Right renal pelvis (tissue), 4 donors: ENCODE measurements around the gene DNMBP. TPM values are rescaled to one million over a fixed set of nuclear protein-coding genes. Genes with fewer than 3 reads are reported as not detected.
A peak's percentile ranks its signal among the peaks of the same experiment; 100 is the strongest.
"Not testable (repeated sequence)": the region's sequence is repeated elsewhere in the genome, so short reads cannot be mapped to it uniquely, and the experiment has no call there.

ENCODE experiments used
- DNase-seq, 4 donors: peaks; one replicate each; pipeline ENCODE4 v3.0.0-alpha.2; 2013; ENCODE audit warnings: low read depth in 4 of 4, low spot score in 3 of 4, missing footprints in 1 of 4
- polyA plus RNA-seq, 4 donors: library from polyadenylated mRNA; unstranded; fragments of 120-200 nt; gene quantifications; one replicate each; pipeline ENCODE4 v1.2.1, GENCODE V29; 2013; ENCODE audit not compliant: insufficient read length in 4 of 4

DNMBP gene
- polyA plus RNA-seq, 4 donors, result 34.1 to 40.9 (median 36.2) TPM

- DNase-seq, result no peak
Measured at GRCh38 chr10:99920901-99921300, 88.8 kb downstream of the DNMBP start.

DNA sequence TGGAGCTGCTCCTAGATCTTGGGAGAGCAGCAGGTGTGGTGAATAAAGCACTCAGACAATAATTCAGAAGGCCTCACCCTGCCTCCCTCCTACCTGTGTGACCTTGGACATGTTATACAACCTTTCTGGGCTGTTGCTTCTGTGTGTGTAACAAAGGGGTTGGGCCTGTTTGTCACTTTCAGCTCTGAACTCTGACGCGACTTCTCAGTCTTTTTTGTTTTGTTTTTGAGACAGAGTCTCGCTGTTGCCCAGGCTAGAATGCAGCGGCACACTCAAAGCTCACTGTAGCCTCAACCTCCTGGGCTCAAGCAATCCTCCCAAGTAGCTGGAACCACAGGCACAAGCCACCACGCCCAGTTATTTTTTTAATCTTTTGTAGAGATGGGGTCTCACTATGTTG is 89.3 kb downstream of the DNMBP start:
- DNase-seq, result no peak

- peak; percentile 41 to 70 (median 63) for DNase-seq
Measured at GRCh38 chr10:99917963-99918825, 91.6 kb downstream of the DNMBP start.

GRCh38 chr10:99916776-99917175 is 93.0 kb downstream of the DNMBP start:
- DNase-seq, result no peak

- no peak for DNase-seq
Measured at GRCh38 chr10:99915414-99915813, 94.3 kb downstream of the DNMBP start.

- no peak for DNase-seq
Measured at GRCh38 chr10:99914236-99914635, 95.5 kb downstream of the DNMBP start.

DNA sequence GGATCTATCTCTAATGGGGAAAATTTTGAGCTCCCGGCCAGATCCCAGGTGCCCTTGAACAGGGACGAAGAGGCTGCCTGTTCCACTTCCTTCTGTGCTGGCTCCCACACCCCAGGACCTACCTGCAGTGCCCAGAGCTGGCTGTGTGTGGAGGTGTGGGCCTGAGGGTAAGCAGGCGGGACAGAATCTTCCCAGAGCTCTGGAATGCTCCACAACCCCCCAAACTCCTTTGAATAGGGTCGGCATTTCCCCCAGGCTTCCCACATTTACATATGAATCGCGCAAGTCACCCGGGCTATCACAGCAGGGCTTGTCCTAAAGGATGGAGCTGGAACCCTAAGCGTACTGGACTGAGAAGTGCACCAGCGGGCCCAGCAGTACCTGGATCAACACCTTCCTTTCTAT is 95.9 kb downstream of the DNMBP start:
- peak in 3 of 4 donors; percentile 40 to 64 (median 41) for DNase-seq

DNA sequence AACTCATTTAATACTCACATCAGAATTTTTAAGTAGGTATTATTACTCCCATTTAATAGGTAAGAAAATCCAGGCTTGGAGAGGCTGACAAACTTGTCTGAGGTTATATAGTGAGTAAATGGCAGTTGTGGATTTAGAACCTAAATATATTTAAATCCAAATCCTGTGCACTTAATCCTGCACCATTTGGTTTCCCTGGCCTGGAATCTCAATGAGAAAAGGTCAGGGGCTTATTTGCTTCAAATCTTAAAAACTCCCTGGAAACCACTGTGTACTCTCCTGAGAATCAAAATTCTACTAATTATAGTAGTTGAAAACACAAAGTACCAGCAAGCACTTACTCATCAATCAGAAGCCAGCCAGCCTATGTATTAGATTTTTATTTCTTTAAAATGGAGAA is 97.7 kb downstream of the DNMBP start:
- DNase-seq, result no peak

GRCh38 chr10:99908512-99908911 is 101.2 kb downstream of the DNMBP start:
- DNase-seq, result no peak

DNA sequence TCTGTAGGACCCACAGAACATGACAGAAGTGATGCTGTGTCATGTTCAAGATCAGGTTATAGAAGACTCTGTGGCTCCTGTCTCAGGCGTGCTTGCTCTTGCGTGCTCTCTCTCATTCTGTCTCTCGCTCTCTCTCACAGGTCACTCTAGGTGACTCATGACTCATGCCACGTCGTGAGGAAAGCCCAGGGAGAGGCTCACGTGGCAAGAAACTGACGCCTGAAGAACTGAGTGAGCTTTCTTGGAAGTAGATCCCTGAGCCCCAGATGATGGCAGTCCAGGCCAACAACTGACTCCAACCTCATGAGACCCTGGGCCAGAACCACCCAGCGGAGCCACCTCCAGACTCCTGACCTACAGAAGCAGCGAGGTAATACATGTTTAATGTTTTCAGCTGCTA is 103.3 kb downstream of the DNMBP start:
- DNase-seq, result no peak

- DNase-seq, result no peak
Measured at GRCh38 chr10:99905971-99906370, 103.8 kb downstream of the DNMBP start.

DNA sequence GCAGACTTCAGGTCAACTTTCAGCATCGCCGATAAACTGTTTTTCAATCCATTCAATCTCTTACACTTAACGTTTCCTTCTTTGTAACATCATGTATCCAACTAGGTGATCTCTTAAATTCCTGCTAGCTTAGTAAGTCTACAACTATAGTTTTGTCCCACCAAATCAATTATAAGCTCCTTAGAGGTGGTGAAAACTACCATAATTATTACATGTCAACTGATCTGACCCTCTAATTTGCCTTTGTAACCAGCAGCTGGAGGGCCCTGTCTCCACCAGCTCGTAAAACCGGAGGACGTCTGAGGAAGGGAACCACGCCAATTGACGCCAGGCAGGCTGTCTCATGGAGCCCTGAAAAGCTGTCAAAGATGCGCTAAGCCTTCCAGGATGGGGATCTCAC is 113.9 kb downstream of the DNMBP start:
- DNase-seq, result no peak

- DNase-seq, result not testable (repeated sequence)
Measured at GRCh38 chr10:99895066-99895465, 114.7 kb downstream of the DNMBP start.

- no peak for DNase-seq
Measured at GRCh38 chr10:99894613-99895012, 115.1 kb downstream of the DNMBP start.

GRCh38 chr10:99888622-99889021 is 121.1 kb downstream of the DNMBP start:
- no peak for DNase-seq

- DNase-seq, result no peak
Measured at GRCh38 chr10:99883523-99883922, 126.2 kb downstream of the DNMBP start.

- no peak for DNase-seq
Measured at GRCh38 chr10:99881371-99881770, 128.4 kb downstream of the DNMBP start.

DNA sequence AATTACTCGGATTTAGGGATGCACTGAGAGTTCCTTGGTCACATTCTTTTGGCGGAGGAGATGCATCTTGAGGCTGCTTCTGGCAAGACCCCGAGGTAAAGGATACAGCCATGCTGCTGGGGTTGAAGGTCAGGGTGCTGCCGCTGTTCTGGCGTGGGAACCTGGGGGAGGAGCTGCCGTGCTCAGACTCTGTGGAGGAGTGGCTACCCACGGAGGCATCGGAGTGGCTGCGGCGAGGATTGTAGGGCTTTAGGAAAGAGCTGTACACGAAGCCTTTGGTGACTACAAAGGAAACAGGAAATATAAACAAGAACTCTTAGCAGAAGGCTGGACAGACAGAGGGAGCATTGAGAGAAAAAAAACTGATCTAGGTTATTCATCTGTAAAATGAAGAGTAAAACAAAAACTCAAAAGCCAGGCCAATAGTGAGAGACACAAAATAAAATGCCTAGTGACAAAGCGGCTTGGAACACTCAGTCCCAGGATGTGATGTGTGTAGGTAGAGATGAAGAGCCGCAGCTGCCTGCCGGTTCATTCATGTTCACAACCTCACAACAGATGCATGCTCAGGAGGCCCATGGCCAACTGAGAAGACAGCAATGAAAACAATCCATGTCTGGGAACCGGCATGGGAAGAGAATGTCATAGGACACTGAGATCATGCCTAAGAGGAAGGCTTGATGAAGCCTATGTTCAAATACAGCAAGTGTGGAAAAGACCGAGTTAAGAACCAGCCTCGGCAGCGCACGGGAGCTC is 129.5 kb downstream of the DNMBP start:
- DNase-seq, result no peak

- DNase-seq, result no peak
Measured at GRCh38 chr10:99875473-99875872, 134.3 kb downstream of the DNMBP start.

DNA sequence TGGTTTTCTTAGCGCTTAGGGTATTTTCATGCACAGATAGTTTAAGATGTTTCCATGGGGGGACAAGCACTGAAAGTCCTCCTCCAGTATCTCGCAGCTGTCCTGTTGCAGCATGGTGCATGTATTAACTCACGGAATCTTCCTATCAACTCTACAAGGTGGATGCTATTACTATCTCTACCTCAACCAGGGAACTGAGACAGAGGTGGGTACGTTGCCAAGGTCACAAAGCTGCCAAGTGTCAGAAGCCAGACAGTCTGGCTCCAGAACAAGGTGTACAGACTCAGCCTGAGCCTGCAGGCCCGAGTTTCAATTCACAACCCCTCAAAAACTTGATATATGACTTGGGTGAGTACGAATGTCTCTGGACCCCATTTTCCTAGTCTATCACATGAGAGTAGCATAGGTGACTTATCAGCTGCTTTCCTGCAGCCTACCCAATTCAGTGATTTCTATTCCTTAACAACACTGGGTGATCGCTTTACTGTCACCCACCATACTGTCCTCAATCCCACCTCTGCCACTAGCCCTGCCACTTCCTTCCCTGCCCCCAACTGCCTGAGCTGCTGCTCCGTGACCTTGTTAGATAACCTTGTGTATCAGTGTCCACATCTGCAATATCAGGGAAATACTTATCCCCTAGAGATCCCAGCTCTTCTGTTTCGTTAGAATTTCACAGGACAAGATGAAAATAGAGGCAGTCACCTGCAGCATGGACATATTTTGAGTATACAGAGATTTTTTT is 135.2 kb downstream of the DNMBP start:
- no peak for DNase-seq

GRCh38 chr10:99873846-99874245 is 135.9 kb downstream of the DNMBP start:
- no peak for DNase-seq
